Left ventricle myocardium inferior (tissue), 1 donor: ENCODE results near the gene AKAP13. TPM values are rescaled to one million over a fixed set of nuclear protein-coding genes. Genes with fewer than 3 reads are reported as not detected.
A peak's percentile ranks its signal among the peaks of the same experiment; 100 is the strongest.

Source experiments
- DNase-seq: peaks from one replicate; pipeline ENCODE4 v3.0.0-alpha.2; 2020
- H3K27ac ChIP-seq: fragments of 200-600 bp; replicated peaks from 2 replicates; pipeline ENCODE4 v1.8.0; 2021
- H3K27me3 ChIP-seq: fragments of 200-600 bp; 2 replicates; pipeline ENCODE4 v1.8.0; 2021; ENCODE audit warnings: low read depth
- H3K36me3 ChIP-seq: fragments of 200-600 bp; 2 replicates; pipeline ENCODE4 v1.8.0; 2021
- H3K4me1 ChIP-seq: fragments of 200-600 bp; 2 replicates; pipeline ENCODE4 v1.8.0; 2021
- H3K4me3 ChIP-seq: fragments of 200-600 bp; 2 replicates; pipeline ENCODE4 v1.8.0; 2021; ENCODE audit warnings: mild to moderate bottlenecking, moderate library complexity
- H3K9me3 ChIP-seq: fragments of 200-600 bp; replicated peaks from 2 replicates; pipeline ENCODE4 v1.8.0; 2021
- CTCF ChIP-seq: fragments of 200-600 bp; IDR thresholded peaks from 2 replicates; pipeline ENCODE4 v1.8.0; 2021; ENCODE audit warnings: antibody characterized with exemption, mild to moderate bottlenecking, borderline replicate concordance
- intact Hi-C: fragments of 100-400 bp; cut with micrococcal nuclease; formaldehyde crosslinking; loops from one replicate; pipeline ENCODE4 v1.11.0; 2022
- total RNA-seq: library from RNA; stranded (reverse); fragmentation: NEBNext Ultra II Directional; extraction: Animal tissue kit (Norgen Biotek cat#: 25700); gene quantifications from one replicate; pipeline ENCODE4 v1.2.1, GENCODE V29; 2021
- donor health status: DM: no; HTN: yes; CAD: no; lungs with severe emphysema.

Gene AKAP13
- total RNA-seq, 1 donor from 2014 or later = 331 TPM

GRCh38 chr15:85718981-85719380 lies 338.6 kb downstream of the AKAP13 start:
- no peak for DNase-seq
- peaks cover 100% of the 10 kb centered on the region for H3K36me3 ChIP-seq
- no peak overlapping the region for H3K4me3 ChIP-seq
- no peaks in the 10 kb centered on the region for H3K9me3 ChIP-seq
- no peaks in the 10 kb centered on the region for H3K27me3 ChIP-seq
- H3K4me1 ChIP-seq = peaks cover 91% of the 10 kb centered on the region
- intact Hi-C loops = no loop called here
- TF ChIP-seq CTCF = no peak
- peak overlapping the region; percentile 88 for H3K27ac ChIP-seq

GRCh38 chr15:85722374-85723152 lies 342.2 kb downstream of the AKAP13 start:
- Histone ChIP-seq H3K4me1 (peaks cover 91% of the 10 kb centered on the region), H3K4me3 (peak overlapping the region; percentile 48), H3K9me3 (no peaks in the 10 kb centered on the region), H3K27ac (peak overlapping the region; percentile 88), H3K36me3 (peaks cover 95% of the 10 kb centered on the region), H3K27me3 (no peaks in the 10 kb centered on the region)
- intact Hi-C loops = no loop called here
- no peak for DNase-seq
- no peak for TF ChIP-seq CTCF

- no peak for TF ChIP-seq CTCF
- peak overlapping the region; percentile 48 for H3K4me3 ChIP-seq
- H3K9me3 ChIP-seq = no peaks in the 10 kb centered on the region
- H3K4me1 ChIP-seq = peaks cover 90% of the 10 kb centered on the region
- DNase-seq = no peak
- intact Hi-C loops = no loop called here
- no peaks in the 10 kb centered on the region for H3K27me3 ChIP-seq
- H3K27ac ChIP-seq = peak overlapping the region; percentile 88
- peaks cover 95% of the 10 kb centered on the region for H3K36me3 ChIP-seq
Measured at GRCh38 chr15:85723960-85724945, 343.9 kb downstream of the AKAP13 start.

GRCh38 chr15:85725019-85725418 lies 344.6 kb downstream of the AKAP13 start:
- no peak for TF ChIP-seq CTCF
- intact Hi-C loops = no loop called here
- H3K4me3 ChIP-seq = peak overlapping the region; percentile 48
- H3K36me3 ChIP-seq = peaks cover 95% of the 10 kb centered on the region
- H3K9me3 ChIP-seq = no peaks in the 10 kb centered on the region
- no peaks in the 10 kb centered on the region for H3K27me3 ChIP-seq
- peaks cover 86% of the 10 kb centered on the region for H3K4me1 ChIP-seq
- no peak for DNase-seq
- peak overlapping the region; percentile 88 for H3K27ac ChIP-seq

GRCh38 chr15:85725564-85725963 lies 345.2 kb downstream of the AKAP13 start:
- peak overlapping the region; percentile 48 for H3K4me3 ChIP-seq
- intact Hi-C loops = no loop called here
- H3K4me1 ChIP-seq = peaks cover 86% of the 10 kb centered on the region

More at GRCh38 chr15:85725564-85725963, 345.2 kb downstream of the AKAP13 start:
- H3K36me3 ChIP-seq = peaks cover 92% of the 10 kb centered on the region
- H3K9me3 ChIP-seq = no peaks in the 10 kb centered on the region
- H3K27ac ChIP-seq = peak overlapping the region; percentile 88
- no peaks in the 10 kb centered on the region for H3K27me3 ChIP-seq
- TF ChIP-seq CTCF = no peak
- DNase-seq = no peak
